Mesendoderm (in vitro differentiated cells): ENCODE measurements around the gene CHRNA5.

Experiments used
- DNase-seq: peaks from one replicate; pipeline ENCODE4 v3.0.0; 2013
- H2AK5ac ChIP-seq: 2 replicates; pipeline ENCODE4 v1.6.1; 2013; ENCODE audit warnings: low read length, inconsistent platforms
- H2BK120ac ChIP-seq: 2 replicates; pipeline ENCODE4 v1.6.1; 2013; ENCODE audit warnings: low read depth, mild to moderate bottlenecking, low read length, moderate library complexity, mixed read lengths
- H2BK15ac ChIP-seq: replicated peaks from 2 replicates; pipeline ENCODE4 v1.6.1; 2013; ENCODE audit warnings: low read depth, mild to moderate bottlenecking, moderate library complexity
- H2BK5ac ChIP-seq: 2 replicates; pipeline ENCODE4 v1.6.1; 2013; ENCODE audit warnings: low read length, inconsistent platforms
- H3K18ac ChIP-seq: 2 replicates; pipeline ENCODE4 v1.6.1; 2013; ENCODE audit warnings: mild to moderate bottlenecking, low read length, mixed read lengths
- H3K23ac ChIP-seq: one replicate; pipeline ENCODE4 v1.6.1; 2013; ENCODE audit warnings: low read length
- H3K27ac ChIP-seq: 2 replicates; pipeline ENCODE4 v1.5.1; 2013; ENCODE audit warnings: low read depth, mild to moderate bottlenecking, inconsistent platforms, low read length, moderate library complexity
- H3K27me3 ChIP-seq: 2 replicates; pipeline ENCODE4 v1.6.1; 2013; ENCODE audit warnings: low read length, control low read depth, mild to moderate bottlenecking, inconsistent platforms; ENCODE audit not compliant: insufficient read depth, poor library complexity
- H3K36me3 ChIP-seq: 2 replicates; pipeline ENCODE4 v1.6.1; 2013; ENCODE audit warnings: low read length, inconsistent platforms; ENCODE audit not compliant: control insufficient read depth, insufficient read depth
- H3K4ac ChIP-seq: one replicate; pipeline ENCODE4 v1.6.1; 2013; ENCODE audit warnings: low read depth, mild to moderate bottlenecking, low read length, moderate library complexity
- H3K4me1 ChIP-seq: 2 replicates; pipeline ENCODE4 v1.6.1; 2013; ENCODE audit warnings: low read depth, low read length, inconsistent platforms; ENCODE audit not compliant: control insufficient read depth
- H3K4me2 ChIP-seq: 2 replicates; pipeline ENCODE4 v1.6.1; 2013; ENCODE audit warnings: low read length
- H3K4me3 ChIP-seq: 2 replicates; pipeline ENCODE4 v1.5.1; 2013; ENCODE audit warnings: mild to moderate bottlenecking, low read length
- H3K56ac ChIP-seq: one replicate; pipeline ENCODE4 v1.6.1; 2013; ENCODE audit warnings: low read length
- H3K79me1 ChIP-seq: 2 replicates; pipeline ENCODE4 v1.6.1; 2013; ENCODE audit warnings: low read length, inconsistent platforms
- H3K79me2 ChIP-seq: 2 replicates; pipeline ENCODE4 v1.6.1; 2013; ENCODE audit warnings: mild to moderate bottlenecking, low read length; ENCODE audit not compliant: control insufficient read depth, insufficient read depth
- H3K9ac ChIP-seq: 2 replicates; pipeline ENCODE4 v1.6.1; 2013; ENCODE audit warnings: low read length, inconsistent platforms
- H4K5ac ChIP-seq: one replicate; pipeline ENCODE4 v1.6.1; 2013; ENCODE audit warnings: low read length
- H4K8ac ChIP-seq: one replicate; pipeline ENCODE4 v1.6.1; 2013; ENCODE audit warnings: low read depth, mild to moderate bottlenecking, control low read depth, low read length, moderate library complexity
- WGBS: extraction: QIAGEN DNeasy Blood & Tissue Kit; methylation state at CpG from one replicate; pipeline ENCODE4 v1.1.7; 2013; ENCODE audit warnings: low lambda C conversion rate, missing lambda C conversion rate; ENCODE audit not compliant: insufficient coverage; ENCODE audit errors: extremely low coverage; 5-methylcytosine and 5-hydroxymethylcytosine counted together

The CHRNA5 gene

DNA sequence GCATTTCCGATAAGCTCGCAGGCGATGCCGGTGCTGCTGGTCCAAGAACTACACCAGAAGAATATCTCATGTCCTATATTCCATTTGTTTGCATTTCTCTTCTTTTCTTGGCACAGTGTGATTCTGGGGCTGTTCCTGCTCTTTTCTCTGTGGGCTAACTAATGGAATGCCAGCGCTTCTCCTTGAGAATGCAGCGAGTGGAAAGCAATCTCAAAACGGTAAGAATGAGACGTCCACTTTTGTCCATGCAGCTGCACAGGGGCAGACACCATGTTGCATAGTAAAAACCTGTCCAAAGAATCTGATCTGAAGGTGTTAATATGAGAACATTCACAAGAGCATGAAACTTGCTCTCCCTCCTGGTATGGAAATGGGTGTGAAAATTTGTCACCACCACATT is 62.0 kb downstream of the CHRNA5 start:
- no peak overlapping the region for H2AK5ac ChIP-seq
- no peaks in the 10 kb centered on the region for H3K79me1 ChIP-seq
- H3K4ac ChIP-seq = no peak overlapping the region
- no peak overlapping the region for H3K4me2 ChIP-seq
- no peaks in the 10 kb centered on the region for H3K79me2 ChIP-seq
- DNase-seq = no peak
- no peak overlapping the region for H3K23ac ChIP-seq
- no peak overlapping the region for H3K4me3 ChIP-seq
- no peak overlapping the region for H2BK15ac ChIP-seq
- no peak overlapping the region for H4K8ac ChIP-seq
- H3K27me3 ChIP-seq = peaks cover 2% of the 10 kb centered on the region
- H2BK120ac ChIP-seq = no peak overlapping the region
- H2BK5ac ChIP-seq = no peak overlapping the region
- no peaks in the 10 kb centered on the region for H3K4me1 ChIP-seq
- H3K36me3 ChIP-seq = no peaks in the 10 kb centered on the region
- no peak overlapping the region for H3K27ac ChIP-seq
- H3K56ac ChIP-seq = no peak overlapping the region
- no peak overlapping the region for H3K9ac ChIP-seq
- no peak overlapping the region for H4K5ac ChIP-seq
- no peak overlapping the region for H3K18ac ChIP-seq
- no CpG with 5 or more reads among the region's 8 CpGs for WGBS

DNA sequence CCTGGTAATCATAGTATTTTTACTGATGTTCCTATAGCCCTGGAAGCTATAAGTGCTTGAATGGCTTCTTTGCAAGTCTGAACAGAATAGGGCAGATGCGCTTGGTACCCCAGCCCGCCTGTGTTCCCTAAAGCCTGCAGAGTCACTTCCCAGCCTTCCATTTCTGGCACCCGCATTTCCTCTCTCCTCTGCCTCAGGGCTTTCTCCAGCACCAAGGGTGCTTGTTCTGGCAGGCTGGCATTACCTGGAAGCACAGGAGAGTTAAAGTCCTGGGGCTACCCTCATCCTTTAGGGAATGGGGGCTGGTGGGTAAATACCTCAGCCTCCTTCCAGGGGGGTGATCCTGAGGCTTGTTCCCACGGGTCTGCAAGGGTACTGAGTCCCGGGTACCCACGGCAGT is 62.9 kb downstream of the CHRNA5 start:
- Histone ChIP-seq H3K23ac (no peak overlapping the region), H3K4me2 (no peak overlapping the region), H3K4me3 (no peak overlapping the region), H3K4me1 (no peaks in the 10 kb centered on the region), H3K79me1 (no peaks in the 10 kb centered on the region), H4K8ac (no peak overlapping the region), H2AK5ac (no peak overlapping the region), H3K79me2 (no peaks in the 10 kb centered on the region), H3K36me3 (no peaks in the 10 kb centered on the region), H3K27ac (no peak overlapping the region), H3K27me3 (no peaks in the 10 kb centered on the region), H2BK15ac (no peak overlapping the region), H4K5ac (no peak overlapping the region), H3K4ac (no peak overlapping the region), H2BK5ac (no peak overlapping the region), H3K56ac (no peak overlapping the region), H3K9ac (no peak overlapping the region), H3K18ac (no peak overlapping the region), H2BK120ac (no peak overlapping the region)
- DNase-seq = no peak
- no CpG with 5 or more reads among the region's 6 CpGs for WGBS

GRCh38 chr15:78629031-78629715 is 63.9 kb downstream of the CHRNA5 start:
- H3K4me2 ChIP-seq = no peak overlapping the region
- no peak overlapping the region for H2AK5ac ChIP-seq
- H3K56ac ChIP-seq = no peak overlapping the region
- H3K79me1 ChIP-seq = no peaks in the 10 kb centered on the region
- H2BK5ac ChIP-seq = no peak overlapping the region
- no peak overlapping the region for H2BK15ac ChIP-seq
- no peak overlapping the region for H4K8ac ChIP-seq
- no peak overlapping the region for H3K4me3 ChIP-seq
- H4K5ac ChIP-seq = no peak overlapping the region
- no CpG with 5 or more reads among the region's 29 CpGs for WGBS
- H3K9ac ChIP-seq = no peak overlapping the region
- H3K79me2 ChIP-seq = no peaks in the 10 kb centered on the region
- H3K23ac ChIP-seq = no peak overlapping the region
- no peak for DNase-seq
- no peak overlapping the region for H3K18ac ChIP-seq
- H3K27me3 ChIP-seq = no peaks in the 10 kb centered on the region
- H3K27ac ChIP-seq = no peak overlapping the region
- H2BK120ac ChIP-seq = no peak overlapping the region
- no peak overlapping the region for H3K4ac ChIP-seq
- no peaks in the 10 kb centered on the region for H3K36me3 ChIP-seq
- H3K4me1 ChIP-seq = no peaks in the 10 kb centered on the region

DNA sequence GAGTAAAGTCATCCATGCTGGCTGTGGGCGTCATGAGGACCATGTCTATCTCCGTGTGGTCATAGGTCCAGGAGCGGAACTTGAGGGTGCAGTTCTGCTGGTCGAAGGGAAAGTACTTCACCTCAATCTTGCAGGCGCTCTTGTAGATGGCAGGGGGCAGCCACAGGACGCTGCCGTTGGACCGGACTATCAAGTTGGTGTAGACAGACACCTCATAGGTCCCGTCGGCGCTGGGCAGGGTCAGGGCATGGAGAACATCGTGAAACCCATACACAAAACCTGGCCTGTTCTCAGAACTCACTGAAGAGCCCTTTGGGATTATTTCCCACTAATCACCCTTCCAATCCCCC is 64.4 kb downstream of the CHRNA5 start:
- H4K8ac ChIP-seq = no peak overlapping the region
- no peak overlapping the region for H3K4me2 ChIP-seq
- H4K5ac ChIP-seq = no peak overlapping the region
- no peaks in the 10 kb centered on the region for H3K79me2 ChIP-seq
- no peak overlapping the region for H3K4me3 ChIP-seq
- no CpG with 5 or more reads among the region's 12 CpGs for WGBS
- H3K4ac ChIP-seq = no peak overlapping the region
- H2AK5ac ChIP-seq = no peak overlapping the region
- no peak overlapping the region for H3K9ac ChIP-seq
- no peak for DNase-seq
- no peak overlapping the region for H2BK5ac ChIP-seq
- H3K27me3 ChIP-seq = no peaks in the 10 kb centered on the region
- no peak overlapping the region for H3K56ac ChIP-seq
- no peak overlapping the region for H2BK15ac ChIP-seq
- no peak overlapping the region for H3K27ac ChIP-seq
- H3K36me3 ChIP-seq = no peaks in the 10 kb centered on the region
- H3K23ac ChIP-seq = no peak overlapping the region
- no peaks in the 10 kb centered on the region for H3K79me1 ChIP-seq
- H3K4me1 ChIP-seq = no peaks in the 10 kb centered on the region
- H2BK120ac ChIP-seq = no peak overlapping the region
- H3K18ac ChIP-seq = no peak overlapping the region

- Histone ChIP-seq H2BK120ac (no peak overlapping the region), H4K8ac (no peak overlapping the region), H3K23ac (no peak overlapping the region), H3K79me1 (no peaks in the 10 kb centered on the region), H2BK5ac (peak overlapping the region; percentile 48), H3K4me2 (no peak overlapping the region), H3K36me3 (no peaks in the 10 kb centered on the region), H3K27ac (no peak overlapping the region), H3K27me3 (no peaks in the 10 kb centered on the region), H3K4me1 (no peaks in the 10 kb centered on the region), H3K56ac (peak overlapping the region; percentile 51), H3K4me3 (no peak overlapping the region), H2AK5ac (peak overlapping the region; percentile 65), H3K18ac (no peak overlapping the region), H3K79me2 (no peaks in the 10 kb centered on the region), H2BK15ac (no peak overlapping the region), H3K9ac (no peak overlapping the region), H4K5ac (no peak overlapping the region), H3K4ac (no peak overlapping the region)
- no CpG with 5 or more reads among the region's 9 CpGs for WGBS
- peak; percentile 20 for DNase-seq
These were observed 65.7 kb downstream of the CHRNA5 start for GRCh38 chr15:78630886-78631633.
